Measurements from ENCODE around the gene CHST11.

Gene CHST11

GRCh38 chr12:104649921-104650320, 193.2 kb downstream of the CHST11 start:
- ChIA-PET POLR2A (no interaction called here), CTCF (interaction anchor here (0.6 kb wide), 1 partner anchor 9 kb away, joined by 3 read pairs; no protein-coding TSS in a partner anchor)
- H3K27ac ChIP-seq (ENCODE audit: extremely low read depth, low read depth, low read length), result no peak overlapping the region

GRCh38 chr12:104650541-104650940, 193.8 kb downstream of the CHST11 start:
- Histone ChIP-seq H3K4me1 (ENCODE audit: control insufficient read depth, insufficient read depth, low read length) (no peaks in the 10 kb centered on the region), H3K4me3 (ENCODE audit: low read depth, low read length) (no peak overlapping the region), H3K9me3 (ENCODE audit: control insufficient read depth, insufficient read depth, low read depth, low read length) (no peaks in the 10 kb centered on the region), H3K36me3 (ENCODE audit: control insufficient read depth in 2 of 2, insufficient read depth in 1 of 2, low read length in 2 of 2) (no peaks in the 10 kb centered on the region), H3K27ac (ENCODE audit: extremely low read depth, low read depth, low read length) (no peak overlapping the region)
- TF ChIP-seq, protein P1, sequence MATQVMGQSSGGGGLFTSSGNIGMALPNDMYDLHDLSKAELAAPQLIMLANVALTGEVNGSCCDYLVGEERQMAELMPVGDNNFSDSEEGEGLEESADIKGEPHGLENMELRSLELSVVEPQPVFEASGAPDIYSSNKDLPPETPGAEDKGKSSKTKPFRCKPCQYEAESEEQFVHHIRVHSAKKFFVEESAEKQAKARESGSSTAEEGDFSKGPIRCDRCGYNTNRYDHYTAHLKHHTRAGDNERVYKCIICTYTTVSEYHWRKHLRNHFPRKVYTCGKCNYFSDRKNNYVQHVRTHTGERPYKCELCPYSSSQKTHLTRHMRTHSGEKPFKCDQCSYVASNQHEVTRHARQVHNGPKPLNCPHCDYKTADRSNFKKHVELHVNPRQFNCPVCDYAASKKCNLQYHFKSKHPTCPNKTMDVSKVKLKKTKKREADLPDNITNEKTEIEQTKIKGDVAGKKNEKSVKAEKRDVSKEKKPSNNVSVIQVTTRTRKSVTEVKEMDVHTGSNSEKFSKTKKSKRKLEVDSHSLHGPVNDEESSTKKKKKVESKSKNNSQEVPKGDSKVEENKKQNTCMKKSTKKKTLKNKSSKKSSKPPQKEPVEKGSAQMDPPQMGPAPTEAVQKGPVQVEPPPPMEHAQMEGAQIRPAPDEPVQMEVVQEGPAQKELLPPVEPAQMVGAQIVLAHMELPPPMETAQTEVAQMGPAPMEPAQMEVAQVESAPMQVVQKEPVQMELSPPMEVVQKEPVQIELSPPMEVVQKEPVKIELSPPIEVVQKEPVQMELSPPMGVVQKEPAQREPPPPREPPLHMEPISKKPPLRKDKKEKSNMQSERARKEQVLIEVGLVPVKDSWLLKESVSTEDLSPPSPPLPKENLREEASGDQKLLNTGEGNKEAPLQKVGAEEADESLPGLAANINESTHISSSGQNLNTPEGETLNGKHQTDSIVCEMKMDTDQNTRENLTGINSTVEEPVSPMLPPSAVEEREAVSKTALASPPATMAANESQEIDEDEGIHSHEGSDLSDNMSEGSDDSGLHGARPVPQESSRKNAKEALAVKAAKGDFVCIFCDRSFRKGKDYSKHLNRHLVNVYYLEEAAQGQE (tag by site-specific recombination; IDR thresholded peaks at IDR 0.05), result peak; percentile 65; the same call in 1 of the 2 replicates
- no peak for TF ChIP-seq YY2 (tag by site-specific recombination; IDR thresholded peaks at IDR 0.05)
- CTCF ChIA-PET, result interaction anchor here (0.6 kb wide), 1 partner anchor 8 kb away, joined by 3 read pairs; no protein-coding TSS in a partner anchor
- POLR2A ChIA-PET, result no interaction called here

More at GRCh38 chr12:104649921-104650320, 193.2 kb downstream of the CHST11 start:
- Histone ChIP-seq H3K36me3 (ENCODE audit: control insufficient read depth in 2 of 2, insufficient read depth in 1 of 2, low read length in 2 of 2) (no peaks in the 10 kb centered on the region), H3K4me1 (ENCODE audit: control insufficient read depth, insufficient read depth, low read length) (no peaks in the 10 kb centered on the region), H3K4me3 (ENCODE audit: low read depth, low read length) (no peak overlapping the region), H3K9me3 (ENCODE audit: control insufficient read depth, insufficient read depth, low read depth, low read length) (no peaks in the 10 kb centered on the region)
- no peak for TF ChIP-seq ZNF624 (tag by site-specific recombination; IDR thresholded peaks at IDR 0.05)
- TF ChIP-seq ZNF830 (tag by site-specific recombination; IDR thresholded peaks at IDR 0.05; ENCODE audit: low read depth), result no peak
- no peak for TF ChIP-seq ZNF2 (tag by site-specific recombination; IDR thresholded peaks at IDR 0.05)
- no peak for TF ChIP-seq ZNF530 (tag by site-specific recombination; IDR thresholded peaks at IDR 0.05; ENCODE audit: low read depth)
- no peak for TF ChIP-seq ZNF610 (tag by site-specific recombination; IDR thresholded peaks at IDR 0.05; ENCODE audit: borderline replicate concordance)
- TF ChIP-seq TCF7L2 (IDR thresholded peaks at IDR 0.05; ENCODE audit: borderline replicate concordance, low read depth, low read length), result no peak
- TF ChIP-seq ZNF112 (tag by site-specific recombination; IDR thresholded peaks at IDR 0.05), result no peak
- no peak for TF ChIP-seq ZNF473 (tag by site-specific recombination; IDR thresholded peaks at IDR 0.05)
- TF ChIP-seq ZFHX2 (tag by site-specific recombination; conservative IDR thresholded peaks at IDR 0.05), result no peak
- no peak for TF ChIP-seq ZNF292 (tag by site-specific recombination; IDR thresholded peaks at IDR 0.05; ENCODE audit: borderline replicate concordance, low read depth)
- no peak for TF ChIP-seq ZNF19 (tag by site-specific recombination; IDR thresholded peaks at IDR 0.05; ENCODE audit: low read depth)
- no peak for TF ChIP-seq GLI2 (tag by site-specific recombination; IDR thresholded peaks at IDR 0.05; ENCODE audit: borderline replicate concordance, low read depth)
- no peak for TF ChIP-seq ZNF221 (tag by site-specific recombination; IDR thresholded peaks at IDR 0.05; ENCODE audit: borderline replicate concordance)
- TF ChIP-seq MEIS1 (CRISPR knock-in tag; IDR thresholded peaks at IDR 0.05; ENCODE audit: borderline replicate concordance), result no peak
- TF ChIP-seq ZNF132 (tag by site-specific recombination; IDR thresholded peaks at IDR 0.05; ENCODE audit: borderline replicate concordance), result no peak
- TF ChIP-seq ZNF48 (tag by site-specific recombination; IDR thresholded peaks at IDR 0.05), result no peak
- TF ChIP-seq GFI1B (tag by site-specific recombination; IDR thresholded peaks at IDR 0.05), result no peak
- TF ChIP-seq ZNF488 (tag by site-specific recombination; IDR thresholded peaks at IDR 0.05), result no peak
- TF ChIP-seq SCRT2 (tag by site-specific recombination; IDR thresholded peaks at IDR 0.05), result no peak
- TF ChIP-seq ZNF121 (tag by site-specific recombination; IDR thresholded peaks at IDR 0.05), result no peak

Measured in HEK293 (cell line).